HepG2 (cell line): ENCODE data around the gene SHC1. TPM values are rescaled to one million over a fixed set of nuclear protein-coding genes. Genes with fewer than 3 reads are reported as not detected.

Source experiments
- CBX2 ChIP-seq, 2 experiments: fragments of 200-600 bp in 1 of 2; sonication (generic); formaldehyde crosslinking in 1 of 2; IDR thresholded peaks; 2 replicates each; pipeline versions ENCODE4 v1.7.0 to v1.8.1; 2018 to 2022; ENCODE audit warnings: low read depth in 2 of 2, low read length in 1 of 2, mild to moderate bottlenecking in 1 of 2, missing genetic modification reagents in 1 of 2
- FOXJ3 ChIP-seq: sonication (generic); formaldehyde crosslinking; IDR thresholded peaks from 2 replicates; pipeline ENCODE4 v1.4.0; 2020; ENCODE audit warnings: missing genetic modification reagents, mild to moderate bottlenecking, borderline replicate concordance
- FOXP1 ChIP-seq, 2 experiments: fragments of 450-650 bp in 1 of 2; IDR thresholded peaks; 2 replicates each; pipeline ENCODE4 v1.6.1; 2017 to 2018; ENCODE audit warnings: antibody characterized with exemption in 1 of 2
- IRF1 ChIP-seq: sonication (generic); formaldehyde crosslinking; IDR thresholded peaks from 2 replicates; pipeline ENCODE4 v1.4.0; 2020; ENCODE audit warnings: low read depth, mild to moderate bottlenecking, missing genetic modification reagents
- KMT2A ChIP-seq: sonication (generic); formaldehyde crosslinking; IDR thresholded peaks from 2 replicates; pipeline ENCODE4 v1.4.0; 2020; ENCODE audit warnings: missing genetic modification reagents
- MXI1 ChIP-seq: IDR thresholded peaks from 3 replicates; pipeline ENCODE4 v1.6.1; 2012; ENCODE audit warnings: low read depth, low read length, inconsistent platforms, borderline replicate concordance
- SOX13 ChIP-seq, 3 experiments: fragments of 450-650 bp in 1 of 3; sonication (generic) in 1 of 3; formaldehyde crosslinking in 1 of 3; IDR thresholded peaks in 2 of 3; conservative IDR thresholded peaks in 1 of 3; 2 replicates each; pipeline versions ENCODE4 v1.5.0 to v1.6.1; 2016 to 2020; ENCODE audit warnings: antibody characterized with exemption in 1 of 3, mild to moderate bottlenecking in 1 of 3, missing compliant biosample characterization in 1 of 3, missing genetic modification reagents in 1 of 3, moderate library complexity in 1 of 3
- TCF12 ChIP-seq, 2 experiments: fragments of 450-650 bp in 1 of 2; sonication (generic) in 1 of 2; formaldehyde crosslinking in 1 of 2; IDR thresholded peaks; 2 replicates each; pipeline versions ENCODE4 v1.6.1 to v1.8.0; 2017 to 2022; ENCODE audit warnings: antibody characterized with exemption in 1 of 2, mild to moderate bottlenecking in 1 of 2, missing genetic modification reagents in 1 of 2, moderate library complexity in 1 of 2
- ZNF101 ChIP-seq: sonication (generic); formaldehyde crosslinking; IDR thresholded peaks from 2 replicates; pipeline ENCODE4 v1.4.0; 2020; ENCODE audit warnings: mild to moderate bottlenecking, low read depth, missing genetic modification reagents, borderline replicate concordance
- ZNF33B ChIP-seq: sonication (generic); formaldehyde crosslinking; IDR thresholded peaks from 2 replicates; pipeline ENCODE4 v1.5.1; 2020; ENCODE audit warnings: mild to moderate bottlenecking, missing genetic modification reagents
- ZNF766 ChIP-seq: sonication (generic); formaldehyde crosslinking; IDR thresholded peaks from 2 replicates; pipeline ENCODE4 v1.5.0; 2020; ENCODE audit warnings: missing genetic modification reagents, borderline replicate concordance
- ZNF790 ChIP-seq: sonication (generic); formaldehyde crosslinking; IDR thresholded peaks from 2 replicates; pipeline ENCODE4 v1.8.0; 2022; ENCODE audit warnings: missing genetic modification reagents, mild to moderate bottlenecking, borderline replicate concordance
- ZNF792 ChIP-seq: IDR thresholded peaks from 2 replicates; pipeline ENCODE4 v1.6.1; 2016
- polyA plus RNA-seq, 8 experiments: library from polyadenylated mRNA; depleted of rRNA in 3 of 8; stranded (reverse) in 7 of 8; unstranded in 1 of 8; fragments of >200 nt; fragmentation: Illumina TruSeq in 4 of 8; extraction: Trizol in 4 of 8; gene quantifications; 2 replicates each; pipeline versions ENCODE4 v1.2.1 to v1.2.3, GENCODE V29; 2011 to 2016; ENCODE audit warnings: low read depth in 4 of 8, missing spikeins in 1 of 8, mixed read lengths in 1 of 8; ENCODE audit not compliant: insufficient read depth in 1 of 8
- total RNA-seq, 5 experiments: library from RNA; depleted of rRNA; stranded (reverse); fragments of >200 nt; fragmentation: Illumina TruSeq; extraction: Trizol; gene quantifications; 2 replicates each; pipeline ENCODE4 v1.2.3, GENCODE V29; 2016; ENCODE audit warnings: low read depth in 1 of 5
- TF ChIP-seq, protein P1 (sequence below): IDR thresholded peaks from 2 replicates; pipeline ENCODE4 v1.6.1; 2012; ENCODE audit warnings: low read length, improper control_type of control experiment
- TF ChIP-seq, protein P2 (sequence below), 2 experiments: sonication (generic) in 1 of 2; formaldehyde crosslinking in 1 of 2; IDR thresholded peaks; 2 replicates each; pipeline versions ENCODE4 v1.4.0 to v1.6.1; 2016 to 2020; ENCODE audit warnings: borderline replicate concordance in 1 of 2, low read depth in 1 of 2, mild to moderate bottlenecking in 1 of 2, missing genetic modification reagents in 1 of 2

Gene SHC1
- total and polyA plus RNA-seq, 2 of the 13 experiments (the other 11 are each of a cell fraction or from before 2014, with no cell fraction given), result 52.0 to 137 TPM

DNA sequence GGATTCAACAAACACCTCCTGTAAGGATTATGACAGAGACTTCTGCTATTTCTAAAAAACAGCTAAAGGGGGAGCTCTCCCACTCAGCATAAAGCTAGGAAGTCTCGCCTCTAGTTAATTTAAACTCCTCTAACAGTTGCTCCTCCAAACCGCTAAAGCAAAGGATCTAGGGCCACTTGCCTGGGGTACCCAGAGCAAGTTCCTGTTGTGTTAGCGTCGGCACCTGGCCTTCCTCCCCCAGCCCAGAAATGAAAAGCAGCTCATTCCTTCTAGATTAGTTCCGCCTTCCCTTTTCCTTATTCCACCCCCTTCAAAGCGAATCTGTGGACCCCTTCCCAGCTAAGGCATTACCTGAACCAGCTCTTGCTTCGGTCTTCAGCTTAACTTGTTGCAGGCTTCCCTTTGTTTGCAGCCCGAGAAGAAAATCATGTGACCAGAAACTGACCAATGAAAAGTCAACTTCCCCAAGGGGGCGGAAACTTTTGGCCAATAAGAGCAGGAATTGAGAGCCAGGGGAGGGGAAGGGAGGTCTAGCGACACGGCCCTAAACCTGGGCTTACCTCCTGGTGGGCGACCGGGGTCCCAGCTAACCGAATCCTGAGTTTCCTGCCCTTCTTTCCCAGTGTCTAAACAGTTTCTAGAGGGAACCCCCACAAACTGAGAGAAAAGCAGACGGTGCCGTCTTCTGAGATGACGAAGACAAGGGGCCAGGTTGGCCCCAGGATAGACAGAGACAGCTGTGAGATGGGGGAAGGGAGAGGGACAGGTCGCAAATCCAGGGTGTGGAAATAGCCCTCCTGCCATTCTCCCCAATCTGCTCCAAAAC, 14.6 kb downstream of the SHC1 start, which contains the start of gene PBXIP1 (continued):
- TF ChIP-seq CBX2 (IDR thresholded peaks at IDR 0.05; ENCODE audit: low read depth, low read length) (no peak), CBX2 (CRISPR knock-in tag; IDR thresholded peaks at IDR 0.05; ENCODE audit: low read depth) (no peak), FOXJ3 (CRISPR knock-in tag) (no peak), IRF1 (no peak), ZNF766 (CRISPR knock-in tag) (no peak), MXI1 (no peak), KMT2A (no peak), SOX13 (IDR thresholded peaks at IDR 0.05) (no peak), SOX13 (CRISPR knock-in tag; conservative IDR thresholded peaks at IDR 0.05 in 1 of 2, IDR thresholded peaks at IDR 0.05 in 1 of 2) (no peak), FOXP1 (IDR thresholded peaks at IDR 0.05) (no peak), FOXP1 (CRISPR knock-in tag; IDR thresholded peaks at IDR 0.05) (no peak), TCF12 (IDR thresholded peaks at IDR 0.05) (no peak), TCF12 (CRISPR knock-in tag; IDR thresholded peaks at IDR 0.05) (no peak), ZNF790 (no peak), ZNF101 (no peak), ZNF792 (CRISPR knock-in tag) (no peak), ZNF33B (CRISPR knock-in tag) (no peak)
- TF ChIP-seq, protein P1, sequence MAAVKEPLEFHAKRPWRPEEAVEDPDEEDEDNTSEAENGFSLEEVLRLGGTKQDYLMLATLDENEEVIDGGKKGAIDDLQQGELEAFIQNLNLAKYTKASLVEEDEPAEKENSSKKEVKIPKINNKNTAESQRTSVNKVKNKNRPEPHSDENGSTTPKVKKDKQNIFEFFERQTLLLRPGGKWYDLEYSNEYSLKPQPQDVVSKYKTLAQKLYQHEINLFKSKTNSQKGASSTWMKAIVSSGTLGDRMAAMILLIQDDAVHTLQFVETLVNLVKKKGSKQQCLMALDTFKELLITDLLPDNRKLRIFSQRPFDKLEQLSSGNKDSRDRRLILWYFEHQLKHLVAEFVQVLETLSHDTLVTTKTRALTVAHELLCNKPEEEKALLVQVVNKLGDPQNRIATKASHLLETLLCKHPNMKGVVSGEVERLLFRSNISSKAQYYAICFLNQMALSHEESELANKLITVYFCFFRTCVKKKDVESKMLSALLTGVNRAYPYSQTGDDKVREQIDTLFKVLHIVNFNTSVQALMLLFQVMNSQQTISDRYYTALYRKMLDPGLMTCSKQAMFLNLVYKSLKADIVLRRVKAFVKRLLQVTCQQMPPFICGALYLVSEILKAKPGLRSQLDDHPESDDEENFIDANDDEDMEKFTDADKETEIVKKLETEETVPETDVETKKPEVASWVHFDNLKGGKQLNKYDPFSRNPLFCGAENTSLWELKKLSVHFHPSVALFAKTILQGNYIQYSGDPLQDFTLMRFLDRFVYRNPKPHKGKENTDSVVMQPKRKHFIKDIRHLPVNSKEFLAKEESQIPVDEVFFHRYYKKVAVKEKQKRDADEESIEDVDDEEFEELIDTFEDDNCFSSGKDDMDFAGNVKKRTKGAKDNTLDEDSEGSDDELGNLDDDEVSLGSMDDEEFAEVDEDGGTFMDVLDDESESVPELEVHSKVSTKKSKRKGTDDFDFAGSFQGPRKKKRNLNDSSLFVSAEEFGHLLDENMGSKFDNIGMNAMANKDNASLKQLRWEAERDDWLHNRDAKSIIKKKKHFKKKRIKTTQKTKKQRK, result no peak
- TF ChIP-seq, protein P2, sequence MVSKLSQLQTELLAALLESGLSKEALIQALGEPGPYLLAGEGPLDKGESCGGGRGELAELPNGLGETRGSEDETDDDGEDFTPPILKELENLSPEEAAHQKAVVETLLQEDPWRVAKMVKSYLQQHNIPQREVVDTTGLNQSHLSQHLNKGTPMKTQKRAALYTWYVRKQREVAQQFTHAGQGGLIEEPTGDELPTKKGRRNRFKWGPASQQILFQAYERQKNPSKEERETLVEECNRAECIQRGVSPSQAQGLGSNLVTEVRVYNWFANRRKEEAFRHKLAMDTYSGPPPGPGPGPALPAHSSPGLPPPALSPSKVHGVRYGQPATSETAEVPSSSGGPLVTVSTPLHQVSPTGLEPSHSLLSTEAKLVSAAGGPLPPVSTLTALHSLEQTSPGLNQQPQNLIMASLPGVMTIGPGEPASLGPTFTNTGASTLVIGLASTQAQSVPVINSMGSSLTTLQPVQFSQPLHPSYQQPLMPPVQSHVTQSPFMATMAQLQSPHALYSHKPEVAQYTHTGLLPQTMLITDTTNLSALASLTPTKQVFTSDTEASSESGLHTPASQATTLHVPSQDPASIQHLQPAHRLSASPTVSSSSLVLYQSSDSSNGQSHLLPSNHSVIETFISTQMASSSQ (IDR thresholded peaks at IDR 0.05; ENCODE audit: low read depth), result no peak
- TF ChIP-seq, protein P2 (CRISPR knock-in tag; IDR thresholded peaks at IDR 0.05; ENCODE audit: borderline replicate concordance), result no peak
